Adrenal gland (tissue), 5 donors: ENCODE data around the gene RHBDL1.

ENCODE experiments used
- POLR2A ChIP-seq, 2 donors: fragments of 450-650 bp; IDR thresholded peaks; one replicate each; pipeline ENCODE4 v1.6.1; 2017; ENCODE audit warnings: antibody characterized with exemption in 2 of 2, mild to moderate bottlenecking in 2 of 2, moderate library complexity in 1 of 2
- TF ChIP-seq, protein P1 (sequence below), 6 experiments: fragments of 450-650 bp in 4 of 6; fragments of 200-600 bp in 2 of 6; sonication (generic) in 1 of 6; IDR thresholded peaks; 1 replicate in 5 of 6; 2 replicates in 1 of 6; pipeline versions ENCODE4 v1.5.1 to v1.8.0; 2016 to 2021; ENCODE audit warnings: antibody characterized with exemption in 6 of 6, mild to moderate bottlenecking in 2 of 6, moderate library complexity in 1 of 6
- donor health status: DM: no; HTN: no; CAD: no.

DNA sequence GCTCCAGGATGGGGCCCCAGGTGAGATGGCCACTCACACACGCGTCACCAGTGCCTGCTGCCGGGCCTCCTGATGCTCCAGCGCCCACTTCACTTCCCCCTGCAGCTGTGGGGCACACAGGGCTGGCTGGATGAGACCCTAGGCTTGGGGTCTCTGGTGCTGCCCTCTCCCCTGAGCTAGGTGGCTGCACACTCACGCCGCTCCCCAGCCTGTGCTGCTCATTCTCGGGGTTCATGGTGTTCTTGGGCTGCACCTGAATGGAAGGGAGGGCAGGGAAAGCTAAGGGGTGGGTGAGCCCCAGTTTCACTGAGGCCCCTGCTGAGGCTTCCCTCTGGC lies 49.5 kb downstream of the RHBDL1 start:
- TF ChIP-seq, protein P1, sequence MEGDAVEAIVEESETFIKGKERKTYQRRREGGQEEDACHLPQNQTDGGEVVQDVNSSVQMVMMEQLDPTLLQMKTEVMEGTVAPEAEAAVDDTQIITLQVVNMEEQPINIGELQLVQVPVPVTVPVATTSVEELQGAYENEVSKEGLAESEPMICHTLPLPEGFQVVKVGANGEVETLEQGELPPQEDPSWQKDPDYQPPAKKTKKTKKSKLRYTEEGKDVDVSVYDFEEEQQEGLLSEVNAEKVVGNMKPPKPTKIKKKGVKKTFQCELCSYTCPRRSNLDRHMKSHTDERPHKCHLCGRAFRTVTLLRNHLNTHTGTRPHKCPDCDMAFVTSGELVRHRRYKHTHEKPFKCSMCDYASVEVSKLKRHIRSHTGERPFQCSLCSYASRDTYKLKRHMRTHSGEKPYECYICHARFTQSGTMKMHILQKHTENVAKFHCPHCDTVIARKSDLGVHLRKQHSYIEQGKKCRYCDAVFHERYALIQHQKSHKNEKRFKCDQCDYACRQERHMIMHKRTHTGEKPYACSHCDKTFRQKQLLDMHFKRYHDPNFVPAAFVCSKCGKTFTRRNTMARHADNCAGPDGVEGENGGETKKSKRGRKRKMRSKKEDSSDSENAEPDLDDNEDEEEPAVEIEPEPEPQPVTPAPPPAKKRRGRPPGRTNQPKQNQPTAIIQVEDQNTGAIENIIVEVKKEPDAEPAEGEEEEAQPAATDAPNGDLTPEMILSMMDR (IDR thresholded peaks at IDR 0.05): no peak
- no peak for TF ChIP-seq POLR2A (IDR thresholded peaks at IDR 0.05)
